IPS-20b (cell line): ENCODE results near the gene RPH3AL.
"Not testable (repeated sequence)": the region's sequence is repeated elsewhere in the genome, so short reads cannot be mapped to it uniquely, and the experiment has no call there.

Experiments used
- H3K27ac ChIP-seq: one replicate; pipeline ENCODE4 v1.5.1; 2013; ENCODE audit warnings: low read length
- H3K27me3 ChIP-seq: 2 replicates; pipeline ENCODE4 v1.6.1; 2013; ENCODE audit warnings: mild to moderate bottlenecking, low read length, inconsistent platforms; ENCODE audit not compliant: insufficient read depth
- H3K36me3 ChIP-seq: 2 replicates; pipeline ENCODE4 v1.6.1; 2013; ENCODE audit warnings: low read depth, mild to moderate bottlenecking, inconsistent platforms, low read length, moderate library complexity; ENCODE audit not compliant: insufficient read depth
- H3K4me1 ChIP-seq: 2 replicates; pipeline ENCODE4 v1.6.1; 2013; ENCODE audit warnings: mild to moderate bottlenecking, control low read depth, inconsistent platforms, low read length, moderate library complexity; ENCODE audit not compliant: insufficient read depth
- H3K4me3 ChIP-seq: 2 replicates; pipeline ENCODE4 v1.5.1; 2013; ENCODE audit warnings: mild to moderate bottlenecking, low read length, inconsistent platforms
- H3K9ac ChIP-seq: 2 replicates; pipeline ENCODE4 v1.6.1; 2013; ENCODE audit warnings: low read depth, mild to moderate bottlenecking, inconsistent platforms, low read length, moderate library complexity
- H3K9me3 ChIP-seq: 2 replicates; pipeline ENCODE4 v1.6.1; 2013; ENCODE audit warnings: mild to moderate bottlenecking, low read depth, low read length, inconsistent platforms; ENCODE audit not compliant: insufficient read depth

RPH3AL gene

GRCh38 chr17:378068-378467, 25.5 kb upstream of the RPH3AL start:
- H3K36me3 ChIP-seq, result no peaks in the 10 kb centered on the region

GRCh38 chr17:376936-377863, 24.6 kb upstream of the RPH3AL start:
- no peaks in the 10 kb centered on the region for H3K36me3 ChIP-seq
- H3K27me3 ChIP-seq, result peaks cover 9% of the 10 kb centered on the region
- no peak overlapping the region for H3K4me3 ChIP-seq
- peaks cover 3% of the 10 kb centered on the region; the same call in 1 of the 2 replicates for H3K4me1 ChIP-seq
- no peaks in the 10 kb centered on the region for H3K9me3 ChIP-seq
- H3K27ac ChIP-seq, result no peak overlapping the region
- H3K9ac ChIP-seq, result no peak overlapping the region

More at GRCh38 chr17:378068-378467, 25.5 kb upstream of the RPH3AL start:
- H3K9me3 ChIP-seq, result no peaks in the 10 kb centered on the region
- no peak overlapping the region for H3K4me3 ChIP-seq
- H3K27ac ChIP-seq, result no peak overlapping the region
- H3K27me3 ChIP-seq, result peaks cover 18% of the 10 kb centered on the region
- H3K9ac ChIP-seq, result no peak overlapping the region
- H3K4me1 ChIP-seq, result peaks cover 12% of the 10 kb centered on the region

- no peak overlapping the region for H3K27ac ChIP-seq
- H3K27me3 ChIP-seq, result no peaks in the 10 kb centered on the region
- H3K9ac ChIP-seq, result no peak overlapping the region
- no peaks in the 10 kb centered on the region; the same call in 1 of the 2 replicates for H3K4me1 ChIP-seq
- no peaks in the 10 kb centered on the region for H3K36me3 ChIP-seq
- no peak overlapping the region for H3K4me3 ChIP-seq
- H3K9me3 ChIP-seq, result no peaks in the 10 kb centered on the region
Measured at GRCh38 chr17:373613-374230, 21.1 kb upstream of the RPH3AL start.

GRCh38 chr17:372157-373152, 19.8 kb upstream of the RPH3AL start:
- H3K27ac ChIP-seq, result no peak overlapping the region
- H3K4me1 ChIP-seq, result no peaks in the 10 kb centered on the region; the same call in 1 of the 2 replicates
- H3K27me3 ChIP-seq, result no peaks in the 10 kb centered on the region
- H3K9ac ChIP-seq, result no peak overlapping the region
- no peak overlapping the region for H3K4me3 ChIP-seq
- H3K36me3 ChIP-seq, result no peaks in the 10 kb centered on the region
- 0 out of 2 replicates have a peak, but pooled peaks cover 4% of the 10 kb centered on the region for H3K9me3 ChIP-seq

GRCh38 chr17:371583-371982, 19.0 kb upstream of the RPH3AL start:
- H3K9me3 ChIP-seq, result 0 out of 2 replicates have a peak, but pooled peaks cover 4% of the 10 kb centered on the region
- no peaks in the 10 kb centered on the region for H3K27me3 ChIP-seq
- H3K9ac ChIP-seq, result no peak overlapping the region
- no peak overlapping the region for H3K27ac ChIP-seq
- H3K4me1 ChIP-seq, result no peaks in the 10 kb centered on the region; the same call in 1 of the 2 replicates
- H3K4me3 ChIP-seq, result no peak overlapping the region
- H3K36me3 ChIP-seq, result no peaks in the 10 kb centered on the region

- H3K27ac ChIP-seq, H3K4me1 ChIP-seq, H3K27me3 ChIP-seq, H3K9me3 ChIP-seq, H3K36me3 ChIP-seq, H3K4me3 ChIP-seq, H3K9ac ChIP-seq: not testable (repeated sequence)
Measured at GRCh38 chr17:367656-368055, 15.0 kb upstream of the RPH3AL start.

- not testable (repeated sequence) for H3K9ac ChIP-seq, H3K9me3 ChIP-seq, H3K27ac ChIP-seq, H3K4me3 ChIP-seq, H3K27me3 ChIP-seq, H3K4me1 ChIP-seq, H3K36me3 ChIP-seq
Measured at GRCh38 chr17:366657-367615, 14.3 kb upstream of the RPH3AL start.

GRCh38 chr17:364766-365165, 12.2 kb upstream of the RPH3AL start:
- Histone ChIP-seq H3K9ac (no peak overlapping the region), H3K36me3 (no peaks in the 10 kb centered on the region), H3K9me3 (0 out of 2 replicates have a peak, but pooled peaks cover 4% of the 10 kb centered on the region), H3K4me3 (no peak overlapping the region), H3K4me1 (no peaks in the 10 kb centered on the region), H3K27me3 (no peaks in the 10 kb centered on the region), H3K27ac (no peak overlapping the region)

GRCh38 chr17:364308-364707, 11.7 kb upstream of the RPH3AL start:
- Histone ChIP-seq H3K36me3 (no peaks in the 10 kb centered on the region), H3K9ac (no peak overlapping the region), H3K27me3 (no peaks in the 10 kb centered on the region), H3K4me1 (no peaks in the 10 kb centered on the region), H3K9me3 (0 out of 2 replicates have a peak, but pooled peaks cover 4% of the 10 kb centered on the region), H3K27ac (no peak overlapping the region), H3K4me3 (no peak overlapping the region)

- Histone ChIP-seq H3K36me3 (no peaks in the 10 kb centered on the region), H3K27me3 (no peaks in the 10 kb centered on the region)
Measured at GRCh38 chr17:362721-363120, 10.1 kb upstream of the RPH3AL start.

More at GRCh38 chr17:362721-363120, 10.1 kb upstream of the RPH3AL start:
- H3K4me1 ChIP-seq, result no peaks in the 10 kb centered on the region
- H3K27ac ChIP-seq, result no peak overlapping the region
- H3K4me3 ChIP-seq, result no peak overlapping the region
- H3K9ac ChIP-seq, result no peak overlapping the region
- no peaks in the 10 kb centered on the region for H3K9me3 ChIP-seq
